GM19043 (cell line): ENCODE data around the gene CDRT4.

Experiments
- ATAC-seq: cut with Tn5 transposase; IDR thresholded peaks from one replicate; pipeline ENCODE4 v1.9.1; 2021; ENCODE audit warnings: low read depth; ENCODE audit not compliant: unreplicated experiment

The CDRT4 gene

GRCh38 chr17:15436473-15437302 is 30.7 kb downstream of the CDRT4 start:
- no peak for ATAC-seq

- ATAC-seq = no peak
Observed at GRCh38 chr17:15434956-15435355, 32.5 kb downstream of the CDRT4 start.

- no peak for ATAC-seq
Observed at GRCh38 chr17:15432807-15433611, 34.4 kb downstream of the CDRT4 start.

GRCh38 chr17:15431766-15432165 is 35.7 kb downstream of the CDRT4 start:
- ATAC-seq = no peak

GRCh38 chr17:15431196-15431595 is 36.2 kb downstream of the CDRT4 start:
- no peak for ATAC-seq

- no peak for ATAC-seq
Observed at GRCh38 chr17:15424521-15424920, 42.9 kb downstream of the CDRT4 start.

GRCh38 chr17:15422392-15422965 is 44.9 kb downstream of the CDRT4 start:
- no peak for ATAC-seq

- ATAC-seq = no peak
Observed at GRCh38 chr17:15418781-15419180, 48.6 kb downstream of the CDRT4 start.

GRCh38 chr17:15414532-15415306 is 52.7 kb downstream of the CDRT4 start:
- no peak for ATAC-seq

- ATAC-seq = no peak
Observed at GRCh38 chr17:15413101-15413771, 54.2 kb downstream of the CDRT4 start.

- no peak for ATAC-seq
Observed at GRCh38 chr17:15412606-15413005, 54.8 kb downstream of the CDRT4 start.

- no peak for ATAC-seq
Observed at GRCh38 chr17:15411384-15412198, 55.8 kb downstream of the CDRT4 start.

- no peak for ATAC-seq
Observed at GRCh38 chr17:15409721-15410250, 57.6 kb downstream of the CDRT4 start.

- ATAC-seq = no peak
Observed at GRCh38 chr17:15408803-15409202, 58.6 kb downstream of the CDRT4 start.

GRCh38 chr17:15406081-15406480 is 61.3 kb downstream of the CDRT4 start:
- ATAC-seq = no peak

GRCh38 chr17:15405058-15405415 is 62.4 kb downstream of the CDRT4 start:
- no peak for ATAC-seq

- ATAC-seq = no peak
Observed at GRCh38 chr17:15404106-15405057, 63.0 kb downstream of the CDRT4 start.
